Skeletal muscle satellite cell (primary cell): ENCODE results near the gene DNAJC11. TPM values are rescaled to one million over a fixed set of nuclear protein-coding genes. Genes with fewer than 3 reads are reported as not detected.
"Not testable (repeated sequence)": the region's sequence is repeated elsewhere in the genome, so short reads cannot be mapped to it uniquely, and the experiment has no call there.

ENCODE experiments used
- H3K27me3 ChIP-seq: 2 replicates; pipeline ENCODE4 v1.7.0; 2013; ENCODE audit warnings: low read length; ENCODE audit not compliant: control insufficient read depth, insufficient read depth
- H3K36me3 ChIP-seq: 2 replicates; pipeline ENCODE4 v1.7.0; 2013; ENCODE audit warnings: mild to moderate bottlenecking, control low read depth, low read length; ENCODE audit not compliant: insufficient read depth
- H3K4me1 ChIP-seq: 2 replicates; pipeline ENCODE4 v1.7.0; 2013; ENCODE audit warnings: low read length; ENCODE audit not compliant: control insufficient read depth, insufficient read depth
- H3K4me2 ChIP-seq: 2 replicates; pipeline ENCODE4 v1.7.0; 2013; ENCODE audit warnings: mild to moderate bottlenecking, low read length
- H3K4me3 ChIP-seq: 2 replicates; pipeline ENCODE4 v1.7.0; 2013; ENCODE audit warnings: low read length
- H3K9ac ChIP-seq: 2 replicates; pipeline ENCODE4 v1.7.0; 2013; ENCODE audit warnings: mild to moderate bottlenecking, low read depth, low read length, moderate library complexity
- H3K9me3 ChIP-seq: replicated peaks from 2 replicates; pipeline ENCODE4 v1.7.0; 2013; ENCODE audit warnings: mild to moderate bottlenecking, control low read depth, low read length
- total RNA-seq: library from RNA; depleted of rRNA; stranded (reverse); fragments of >200 nt; gene quantifications from 2 replicates; pipeline ENCODE4 v1.2.3, GENCODE V29; 2012; rRNA removed

Gene DNAJC11
- 29.7 and 31.9 TPM in 2 replicates for total RNA-seq

- peak within 1 kb of the TSS; percentile 94 for H3K9ac ChIP-seq
- no peaks in the 10 kb centered on the region for H3K27me3 ChIP-seq
- no peaks in the 10 kb centered on the region for H3K36me3 ChIP-seq
- no peaks in the 10 kb centered on the region for H3K9me3 ChIP-seq
- H3K4me3 ChIP-seq: peak within 1 kb of the TSS; percentile 96
- H3K4me1 ChIP-seq: peaks cover 13% of the 10 kb centered on the region
- peak within 1 kb of the TSS; percentile 93 for H3K4me2 ChIP-seq
Observed at GRCh38 chr1:6701437-6702153, at the start of gene DNAJC11. Gene DNAJC11, minus strand, starts transcription at chr1:6701816. Its CDS starts 16 bp downstream, at chr1:6701800.

DNA sequence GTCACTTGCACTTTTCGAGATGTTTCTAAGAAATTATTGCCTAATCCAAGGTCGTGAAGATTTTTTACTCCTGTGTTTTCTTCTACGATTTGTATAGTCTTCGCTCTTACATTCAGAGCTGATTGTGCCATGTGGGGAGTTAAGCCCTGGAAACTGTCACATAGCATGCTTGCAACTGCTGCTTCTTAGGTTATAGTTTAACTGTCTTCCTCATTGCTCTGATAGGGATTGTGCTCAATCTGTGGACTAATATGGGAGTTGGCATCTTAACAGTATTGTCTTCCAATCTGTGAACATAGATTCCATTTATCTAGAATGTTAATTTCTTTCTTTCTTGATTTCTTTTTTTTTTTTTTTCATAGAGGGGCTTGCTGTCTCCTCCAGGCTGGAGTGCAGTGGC is 48.9 kb upstream of the DNAJC11 start:
- Histone ChIP-seq H3K9ac (no peak overlapping the region), H3K4me1 (no peaks in the 10 kb centered on the region), H3K36me3 (no peaks in the 10 kb centered on the region), H3K9me3 (no peaks in the 10 kb centered on the region), H3K27me3 (peaks cover 59% of the 10 kb centered on the region), H3K4me3 (no peak overlapping the region), H3K4me2 (no peak overlapping the region)

DNA sequence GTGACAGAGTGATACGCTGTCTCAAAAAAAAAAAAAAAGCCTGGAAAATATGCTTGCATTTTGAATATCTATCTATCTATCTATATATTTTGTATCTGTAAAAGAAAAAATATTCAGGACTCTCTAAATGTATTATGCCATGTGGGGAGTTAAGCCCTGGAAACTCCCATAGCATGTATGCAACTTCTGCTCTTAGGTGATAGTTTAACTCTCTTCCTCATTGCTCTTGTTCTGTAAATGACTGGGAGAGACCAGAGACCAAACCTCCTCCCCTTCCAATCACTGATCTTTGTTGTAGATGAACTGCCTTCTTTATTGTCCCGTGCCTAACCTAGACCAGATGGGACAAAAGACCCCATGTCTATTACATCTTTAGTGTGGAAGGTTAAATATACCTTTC is 46.1 kb upstream of the DNAJC11 start:
- Histone ChIP-seq H3K4me2 (no peak overlapping the region), H3K36me3 (no peaks in the 10 kb centered on the region), H3K27me3 (peaks cover 40% of the 10 kb centered on the region), H3K9ac (no peak overlapping the region), H3K4me3 (no peak overlapping the region), H3K4me1 (peaks cover 13% of the 10 kb centered on the region), H3K9me3 (no peaks in the 10 kb centered on the region)

GRCh38 chr1:6745073-6745472 is 43.5 kb upstream of the DNAJC11 start:
- H3K4me1 ChIP-seq: peaks cover 14% of the 10 kb centered on the region
- no peak overlapping the region for H3K9ac ChIP-seq
- H3K4me3 ChIP-seq: no peak overlapping the region
- no peak overlapping the region for H3K4me2 ChIP-seq
- H3K36me3 ChIP-seq: no peaks in the 10 kb centered on the region
- H3K27me3 ChIP-seq: peaks cover 30% of the 10 kb centered on the region
- no peaks in the 10 kb centered on the region for H3K9me3 ChIP-seq

DNA sequence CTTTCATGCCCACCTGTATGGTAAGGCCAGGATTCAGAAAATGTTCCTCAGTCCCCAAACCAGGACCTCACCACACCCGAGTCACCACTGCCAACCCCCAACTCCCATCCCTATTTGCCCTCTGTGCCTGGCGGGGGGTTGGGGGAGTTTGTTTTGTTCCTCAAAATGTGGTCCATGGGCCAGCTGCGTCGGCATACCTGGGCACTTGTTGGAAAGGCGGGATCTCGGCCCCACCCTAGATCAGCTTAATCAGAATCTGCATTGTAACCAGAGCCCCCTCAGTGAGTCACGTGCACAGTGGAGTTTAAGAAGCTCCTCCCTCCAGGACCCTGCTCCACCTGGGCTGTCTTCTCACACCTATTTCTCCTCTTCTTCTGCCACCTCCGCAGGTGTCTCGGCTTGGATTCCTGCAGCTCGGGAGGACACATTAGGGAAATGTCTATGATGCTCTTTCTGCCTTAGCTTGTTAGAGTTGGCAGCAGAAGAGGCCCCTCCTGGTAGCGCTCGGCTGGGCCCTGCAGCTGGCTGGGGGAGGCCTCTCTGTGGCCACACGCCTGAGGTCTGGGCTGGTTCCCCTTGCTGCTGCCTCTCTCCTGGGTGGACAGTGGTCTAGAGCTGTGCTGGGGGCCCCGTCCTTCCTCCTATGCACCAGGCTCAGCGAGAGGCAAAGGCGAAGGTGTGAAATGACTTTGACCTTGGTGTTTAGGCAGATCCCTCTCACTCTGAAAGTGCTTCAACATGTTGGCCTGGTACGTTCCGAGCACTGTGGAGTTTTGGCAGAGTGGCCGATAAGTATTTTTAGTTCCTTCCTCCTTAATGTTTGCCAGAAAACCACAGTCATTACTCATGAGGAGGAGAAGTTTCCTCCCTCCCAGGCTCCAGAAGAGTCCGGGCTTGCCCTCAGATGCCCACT is 41.8 kb upstream of the DNAJC11 start:
- Histone ChIP-seq H3K4me1 (peaks cover 14% of the 10 kb centered on the region), H3K9me3 (no peaks in the 10 kb centered on the region), H3K27me3 (peaks cover 19% of the 10 kb centered on the region), H3K36me3 (no peaks in the 10 kb centered on the region), H3K9ac (peak overlapping the region; percentile 62), H3K4me3 (peak overlapping the region; percentile 38), H3K4me2 (peak overlapping the region; percentile 73)

- Histone ChIP-seq H3K27me3 (peaks cover 12% of the 10 kb centered on the region), H3K4me1 (peaks cover 14% of the 10 kb centered on the region)
- not testable (repeated sequence) for H3K9ac ChIP-seq, H3K4me2 ChIP-seq, H3K36me3 ChIP-seq, H3K4me3 ChIP-seq, H3K9me3 ChIP-seq
Observed at GRCh38 chr1:6742676-6743188, 41.1 kb upstream of the DNAJC11 start.

GRCh38 chr1:6738987-6739676 is 37.5 kb upstream of the DNAJC11 start:
- Histone ChIP-seq H3K27me3 (no peaks in the 10 kb centered on the region), H3K36me3 (no peaks in the 10 kb centered on the region), H3K9me3 (no peaks in the 10 kb centered on the region), H3K4me3 (no peak overlapping the region), H3K4me1 (peaks cover 14% of the 10 kb centered on the region), H3K4me2 (no peak overlapping the region), H3K9ac (no peak overlapping the region)

DNA sequence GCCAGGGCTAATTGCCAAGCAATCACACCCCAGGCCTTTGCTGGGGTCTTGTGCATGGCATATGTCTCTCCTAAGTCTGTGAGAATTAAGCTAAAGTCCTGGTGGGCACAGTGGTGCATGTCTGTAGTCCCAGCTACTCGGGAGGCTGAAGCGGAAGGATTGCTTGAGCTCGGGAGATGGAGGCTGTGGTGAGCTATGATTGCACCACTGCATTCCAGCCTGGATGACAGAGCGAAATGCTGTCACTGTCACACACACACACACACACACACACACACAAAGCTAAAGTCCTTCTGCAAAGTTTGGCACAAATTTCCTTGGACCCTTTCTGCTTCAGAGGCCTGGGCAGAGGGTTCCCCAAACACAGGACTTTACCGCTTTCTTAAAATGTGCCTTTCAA is 31.3 kb upstream of the DNAJC11 start:
- H3K9me3 ChIP-seq: no peaks in the 10 kb centered on the region
- H3K9ac ChIP-seq: no peak overlapping the region
- no peak overlapping the region for H3K4me3 ChIP-seq
- no peaks in the 10 kb centered on the region for H3K36me3 ChIP-seq
- H3K4me2 ChIP-seq: no peak overlapping the region
- H3K27me3 ChIP-seq: peaks cover 7% of the 10 kb centered on the region
- no peaks in the 10 kb centered on the region for H3K4me1 ChIP-seq

GRCh38 chr1:6731905-6732304 is 30.3 kb upstream of the DNAJC11 start:
- Histone ChIP-seq H3K4me3 (no peak overlapping the region), H3K36me3 (no peaks in the 10 kb centered on the region), H3K4me2 (no peak overlapping the region), H3K4me1 (no peaks in the 10 kb centered on the region), H3K9ac (no peak overlapping the region), H3K27me3 (peaks cover 7% of the 10 kb centered on the region), H3K9me3 (no peaks in the 10 kb centered on the region)

DNA sequence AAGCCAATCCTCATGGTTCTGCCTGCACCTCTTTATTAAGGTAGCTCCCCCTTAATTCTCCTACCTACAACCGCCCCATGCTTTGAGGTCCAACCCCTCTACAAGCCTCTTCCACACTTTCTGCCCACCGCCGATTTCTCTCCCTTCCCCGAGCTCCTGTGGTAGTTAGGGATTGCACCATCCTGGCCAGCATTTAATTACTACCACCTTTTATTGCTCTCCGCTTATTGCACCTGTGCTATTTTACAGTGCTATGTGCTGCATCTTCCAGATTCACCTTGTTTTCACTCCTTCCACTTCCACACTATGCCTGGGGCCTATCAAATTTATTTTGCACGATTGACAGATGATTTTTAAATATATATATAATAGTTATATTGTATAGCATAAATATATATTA is 29.3 kb upstream of the DNAJC11 start:
- Histone ChIP-seq H3K9ac (no peak overlapping the region), H3K36me3 (no peaks in the 10 kb centered on the region), H3K27me3 (peaks cover 7% of the 10 kb centered on the region), H3K4me2 (no peak overlapping the region), H3K4me1 (no peaks in the 10 kb centered on the region), H3K9me3 (no peaks in the 10 kb centered on the region), H3K4me3 (no peak overlapping the region)

DNA sequence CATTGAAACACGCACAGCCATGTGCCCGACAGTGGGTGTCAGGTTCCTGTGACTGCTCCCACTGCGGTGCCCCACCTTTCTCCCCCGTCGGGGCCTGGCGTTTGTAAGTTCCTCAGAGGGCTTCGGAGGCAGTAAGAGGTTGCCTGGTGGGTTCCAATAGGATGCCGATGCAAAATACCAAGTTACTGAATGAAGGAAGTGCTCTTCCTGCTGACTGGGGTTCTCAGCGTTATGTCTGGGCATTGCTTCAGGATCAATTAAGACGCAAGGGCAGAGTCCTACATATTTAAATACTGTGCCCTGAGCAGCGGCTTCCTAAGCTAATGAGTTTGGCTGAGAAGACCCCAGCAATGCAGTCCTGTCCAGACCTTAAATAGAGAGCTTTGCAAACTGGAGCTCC is 28.9 kb upstream of the DNAJC11 start:
- Histone ChIP-seq H3K4me2 (no peak overlapping the region), H3K9ac (no peak overlapping the region), H3K4me1 (no peaks in the 10 kb centered on the region), H3K27me3 (peaks cover 7% of the 10 kb centered on the region), H3K36me3 (no peaks in the 10 kb centered on the region), H3K9me3 (no peaks in the 10 kb centered on the region), H3K4me3 (no peak overlapping the region)
